Ishikawa (cell line): ENCODE results near the gene AGAP1.

Experiments
- CEBPB ChIP-seq: IDR thresholded peaks from 2 replicates; pipeline ENCODE4 v1.6.1; 2012
- CREB1 ChIP-seq: IDR thresholded peaks from 2 replicates; pipeline ENCODE4 v1.6.1; 2012; ENCODE audit warnings: low read depth
- EGR1 ChIP-seq: IDR thresholded peaks from 2 replicates; pipeline ENCODE4 v1.6.1; 2012
- EP300 ChIP-seq: IDR thresholded peaks from 2 replicates; pipeline ENCODE4 v1.6.1; 2012; ENCODE audit warnings: borderline replicate concordance
- FOXM1 ChIP-seq: IDR thresholded peaks from 2 replicates; pipeline ENCODE4 v1.6.1; 2012; ENCODE audit warnings: low read depth, borderline replicate concordance
- NFIC ChIP-seq: IDR thresholded peaks from 2 replicates; pipeline ENCODE4 v1.6.1; 2012
- RAD21 ChIP-seq: IDR thresholded peaks from 2 replicates; pipeline ENCODE4 v1.6.1; 2012; ENCODE audit warnings: low read depth
- TAF1 ChIP-seq: IDR thresholded peaks from 2 replicates; pipeline ENCODE4 v1.6.1; 2012; ENCODE audit warnings: low read depth, mild to moderate bottlenecking
- TCF12 ChIP-seq: IDR thresholded peaks from 2 replicates; pipeline ENCODE4 v1.6.1; 2012; ENCODE audit warnings: low read depth
- TEAD4 ChIP-seq: IDR thresholded peaks from 2 replicates; pipeline ENCODE4 v1.6.1; 2012
- YY1 ChIP-seq: IDR thresholded peaks from 2 replicates; pipeline ENCODE4 v1.6.1; 2012; ENCODE audit warnings: low read depth
- ZBTB7A ChIP-seq: IDR thresholded peaks from 2 replicates; pipeline ENCODE4 v1.6.1; 2012; ENCODE audit warnings: low read depth
- TF ChIP-seq, protein P1 (sequence below): IDR thresholded peaks from 2 replicates; pipeline ENCODE4 v1.6.1; 2012; ENCODE audit warnings: low read depth, mild to moderate bottlenecking
- TF ChIP-seq, protein P2 (sequence below): IDR thresholded peaks from 2 replicates; pipeline ENCODE4 v1.6.1; 2012
- TF ChIP-seq, protein P3 (sequence below): IDR thresholded peaks from 2 replicates; pipeline ENCODE4 v1.6.1; 2012

AGAP1 gene

GRCh38 chr2:236042087-236042486, 548.2 kb downstream of the AGAP1 start:
- no peak for TF ChIP-seq TEAD4
- TF ChIP-seq, protein P1, sequence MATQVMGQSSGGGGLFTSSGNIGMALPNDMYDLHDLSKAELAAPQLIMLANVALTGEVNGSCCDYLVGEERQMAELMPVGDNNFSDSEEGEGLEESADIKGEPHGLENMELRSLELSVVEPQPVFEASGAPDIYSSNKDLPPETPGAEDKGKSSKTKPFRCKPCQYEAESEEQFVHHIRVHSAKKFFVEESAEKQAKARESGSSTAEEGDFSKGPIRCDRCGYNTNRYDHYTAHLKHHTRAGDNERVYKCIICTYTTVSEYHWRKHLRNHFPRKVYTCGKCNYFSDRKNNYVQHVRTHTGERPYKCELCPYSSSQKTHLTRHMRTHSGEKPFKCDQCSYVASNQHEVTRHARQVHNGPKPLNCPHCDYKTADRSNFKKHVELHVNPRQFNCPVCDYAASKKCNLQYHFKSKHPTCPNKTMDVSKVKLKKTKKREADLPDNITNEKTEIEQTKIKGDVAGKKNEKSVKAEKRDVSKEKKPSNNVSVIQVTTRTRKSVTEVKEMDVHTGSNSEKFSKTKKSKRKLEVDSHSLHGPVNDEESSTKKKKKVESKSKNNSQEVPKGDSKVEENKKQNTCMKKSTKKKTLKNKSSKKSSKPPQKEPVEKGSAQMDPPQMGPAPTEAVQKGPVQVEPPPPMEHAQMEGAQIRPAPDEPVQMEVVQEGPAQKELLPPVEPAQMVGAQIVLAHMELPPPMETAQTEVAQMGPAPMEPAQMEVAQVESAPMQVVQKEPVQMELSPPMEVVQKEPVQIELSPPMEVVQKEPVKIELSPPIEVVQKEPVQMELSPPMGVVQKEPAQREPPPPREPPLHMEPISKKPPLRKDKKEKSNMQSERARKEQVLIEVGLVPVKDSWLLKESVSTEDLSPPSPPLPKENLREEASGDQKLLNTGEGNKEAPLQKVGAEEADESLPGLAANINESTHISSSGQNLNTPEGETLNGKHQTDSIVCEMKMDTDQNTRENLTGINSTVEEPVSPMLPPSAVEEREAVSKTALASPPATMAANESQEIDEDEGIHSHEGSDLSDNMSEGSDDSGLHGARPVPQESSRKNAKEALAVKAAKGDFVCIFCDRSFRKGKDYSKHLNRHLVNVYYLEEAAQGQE = no peak
- TF ChIP-seq, protein P2, sequence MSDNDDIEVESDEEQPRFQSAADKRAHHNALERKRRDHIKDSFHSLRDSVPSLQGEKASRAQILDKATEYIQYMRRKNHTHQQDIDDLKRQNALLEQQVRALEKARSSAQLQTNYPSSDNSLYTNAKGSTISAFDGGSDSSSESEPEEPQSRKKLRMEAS = no peak
- no peak for TF ChIP-seq CREB1
- TF ChIP-seq NFIC = no peak
- no peak for TF ChIP-seq TCF12
- TF ChIP-seq, protein P3, sequence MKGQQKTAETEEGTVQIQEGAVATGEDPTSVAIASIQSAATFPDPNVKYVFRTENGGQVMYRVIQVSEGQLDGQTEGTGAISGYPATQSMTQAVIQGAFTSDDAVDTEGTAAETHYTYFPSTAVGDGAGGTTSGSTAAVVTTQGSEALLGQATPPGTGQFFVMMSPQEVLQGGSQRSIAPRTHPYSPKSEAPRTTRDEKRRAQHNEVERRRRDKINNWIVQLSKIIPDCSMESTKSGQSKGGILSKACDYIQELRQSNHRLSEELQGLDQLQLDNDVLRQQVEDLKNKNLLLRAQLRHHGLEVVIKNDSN = no peak
- no peak for TF ChIP-seq EGR1
- no peak for TF ChIP-seq TAF1
- TF ChIP-seq EP300 = no peak
- no peak for TF ChIP-seq CEBPB

GRCh38 chr2:236044191-236044590, 550.3 kb downstream of the AGAP1 start:
- TF ChIP-seq YY1 (no peak), ZBTB7A (no peak), EGR1 (no peak), FOXM1 (no peak), TEAD4 (no peak), CREB1 (no peak), TCF12 (no peak), RAD21 (no peak), TAF1 (no peak), EP300 (no peak), NFIC (no peak), CEBPB (no peak)
- TF ChIP-seq, protein P1 = no peak
- TF ChIP-seq, protein P3 = no peak
- TF ChIP-seq, protein P2 = no peak

- TF ChIP-seq RAD21 = no peak
- TF ChIP-seq, protein P3 = no peak
- no peak for TF ChIP-seq EGR1
- no peak for TF ChIP-seq TAF1
- TF ChIP-seq, protein P2 = no peak
Measured at GRCh38 chr2:236045251-236046235, 551.7 kb downstream of the AGAP1 start.

DNA sequence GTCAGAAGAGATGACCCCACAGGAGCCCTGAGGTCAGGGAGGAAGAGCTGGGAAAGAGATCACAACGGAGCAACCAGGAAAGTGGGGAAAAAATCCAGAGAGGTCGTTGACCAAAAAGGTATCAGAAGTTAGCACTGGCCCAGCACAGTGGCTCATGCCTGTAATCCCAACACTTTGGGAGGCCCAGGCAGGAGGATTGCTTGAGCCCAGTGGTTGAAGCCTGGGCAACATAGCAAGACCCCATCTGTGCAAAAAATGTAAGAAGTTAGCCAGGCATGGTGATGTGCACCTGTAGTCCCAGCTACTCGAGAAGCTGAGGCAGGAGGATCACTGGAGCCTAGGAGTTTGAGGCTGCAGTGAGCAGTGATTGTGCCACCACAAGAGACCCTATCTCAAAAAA, 552.9 kb downstream of the AGAP1 start:
- TF ChIP-seq, protein P3 = no peak
- TF ChIP-seq, protein P2 = no peak
- no peak for TF ChIP-seq CEBPB

GRCh38 chr2:236047176-236047575, 553.3 kb downstream of the AGAP1 start:
- TF ChIP-seq, protein P3 = no peak
- TF ChIP-seq EGR1 (no peak), YY1 (no peak), CEBPB (no peak), TCF12 (no peak), TAF1 (no peak)
- TF ChIP-seq, protein P2 = no peak
